HuH-7 (cell line): ENCODE results near the gene KRAS.

Source experiments
- DNase-seq: peaks from one replicate; pipeline ENCODE4 v3.0.0; 2011; ENCODE audit warnings: low spot score

KRAS gene

GRCh38 chr12:25194722-25195055 lies 56.0 kb downstream of the KRAS start:
- DNase-seq: no peak

- DNase-seq: no peak
These were observed 56.5 kb downstream of the KRAS start for GRCh38 chr12:25194214-25194613.

GRCh38 chr12:25190793-25191192 lies 59.9 kb downstream of the KRAS start:
- no peak for DNase-seq

- no peak for DNase-seq
These were observed 61.1 kb downstream of the KRAS start for GRCh38 chr12:25189656-25190055.

- DNase-seq: no peak
These were observed 62.9 kb downstream of the KRAS start for GRCh38 chr12:25187781-25188180.

GRCh38 chr12:25186788-25187402 lies 63.8 kb downstream of the KRAS start:
- no peak for DNase-seq

GRCh38 chr12:25186038-25186787 lies 64.5 kb downstream of the KRAS start:
- no peak for DNase-seq

GRCh38 chr12:25184132-25184531 lies 66.6 kb downstream of the KRAS start:
- no peak for DNase-seq

- DNase-seq: no peak
These were observed 68.0 kb downstream of the KRAS start for GRCh38 chr12:25182765-25183164.

GRCh38 chr12:25162866-25163265 lies 87.9 kb downstream of the KRAS start:
- DNase-seq: no peak

- no peak for DNase-seq
These were observed 94.7 kb downstream of the KRAS start for GRCh38 chr12:25156061-25156460.

GRCh38 chr12:25155022-25155576 lies 95.6 kb downstream of the KRAS start:
- DNase-seq: peak; percentile 20
